Activated CD4-positive, alpha-beta T cell treated with anti-CD3 and anti-CD28 coated beads, Interleukin-2, amount 10 ng/mL, durations not matched to agents 7 days and 5 days (primary cell): Measurements from ENCODE around the gene TMEM213. TPM values are rescaled to one million over a fixed set of nuclear protein-coding genes. Genes with fewer than 3 reads are reported as not detected.

Experiments
- CTCF ChIA-PET: fragments of 350-600 bp; sonication (Branson Sonifier 250); formaldehyde crosslinking; loops from one replicate; lab custom pipeline; 2021; ENCODE audit warnings: antibody characterized with exemption; lab: Charles Lee
- POLR2A ChIA-PET: fragments of 350-600 bp; sonication (Branson Sonifier 250); formaldehyde crosslinking; loops from one replicate; lab custom pipeline; 2021; ENCODE audit warnings: antibody characterized with exemption; lab: Charles Lee
- DNase-seq: peaks from one replicate; pipeline ENCODE4 v3.0.0-alpha.2; 2020
- H3K27ac Mint-ChIP-seq: one replicate; pipeline ENCODE4 v1.8.0; 2021; ENCODE audit warnings: mild to moderate bottlenecking, moderate library complexity, mixed read lengths
- H3K27me3 Mint-ChIP-seq: one replicate; pipeline ENCODE4 v1.8.0; 2021; ENCODE audit warnings: mixed read lengths
- H3K36me3 Mint-ChIP-seq: one replicate; pipeline ENCODE4 v1.8.0; 2021; ENCODE audit warnings: low read depth, mixed read lengths
- H3K4me1 Mint-ChIP-seq: one replicate; pipeline ENCODE4 v1.8.0; 2021; ENCODE audit warnings: mixed read lengths
- H3K4me3 Mint-ChIP-seq: one replicate; pipeline ENCODE4 v1.8.0; 2021; ENCODE audit warnings: mild to moderate bottlenecking, moderate library complexity, mixed read lengths
- H3K9me3 Mint-ChIP-seq: one replicate; pipeline ENCODE4 v1.8.0; 2021; ENCODE audit warnings: mixed read lengths
- total RNA-seq, 2 experiments: library from RNA; stranded (reverse); gene quantifications; one replicate each; pipeline ENCODE4 v1.2.3, GENCODE V29; 2021

The TMEM213 gene
- total RNA-seq, 2 experiments from 2014 or later: not detected

GRCh38 chr7:138829335-138829734, 31.5 kb downstream of the TMEM213 start:
- DNase-seq: no peak
- H3K9me3 Mint-ChIP-seq: peaks cover 7% of the 10 kb centered on the region
- no peak overlapping the region for H3K4me3 Mint-ChIP-seq
- peaks cover 20% of the 10 kb centered on the region for H3K4me1 Mint-ChIP-seq
- ChIA-PET POLR2A (no interaction called here), CTCF (interaction anchor here (1.5 kb wide), 1 partner anchor 11 kb away, joined by 4 read pairs; no protein-coding TSS in a partner anchor)
- H3K36me3 Mint-ChIP-seq: no peaks in the 10 kb centered on the region
- H3K27ac Mint-ChIP-seq: no peak overlapping the region
- peaks cover 2% of the 10 kb centered on the region for H3K27me3 Mint-ChIP-seq

DNA sequence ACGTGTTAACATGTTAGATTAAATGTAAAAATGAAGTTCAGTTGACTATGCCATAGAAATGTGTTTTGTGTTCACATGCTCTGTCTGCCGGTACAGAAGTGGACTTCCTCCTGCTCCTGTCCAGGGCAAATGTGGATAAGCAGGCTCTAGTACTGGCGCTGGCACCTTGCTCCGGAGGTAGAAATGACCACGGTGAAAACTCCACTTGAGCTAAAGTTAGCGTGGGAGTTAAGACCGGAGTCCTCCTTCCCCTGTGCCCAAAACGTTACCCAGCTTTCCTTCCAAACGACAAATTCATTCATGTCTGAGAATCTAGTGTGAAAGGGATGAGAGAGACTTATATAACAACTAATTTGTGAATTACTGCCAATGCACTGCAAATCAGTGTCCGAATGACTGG, 35.2 kb downstream of the TMEM213 start:
- H3K36me3 Mint-ChIP-seq: no peaks in the 10 kb centered on the region
- peaks cover 2% of the 10 kb centered on the region for H3K27me3 Mint-ChIP-seq
- H3K4me1 Mint-ChIP-seq: peaks cover 10% of the 10 kb centered on the region
- H3K27ac Mint-ChIP-seq: no peak overlapping the region
- POLR2A ChIA-PET: no interaction called here
- no peaks in the 10 kb centered on the region for H3K9me3 Mint-ChIP-seq
- H3K4me3 Mint-ChIP-seq: no peak overlapping the region
- no peak for DNase-seq
- CTCF ChIA-PET: no interaction called here

- H3K36me3 Mint-ChIP-seq: no peaks in the 10 kb centered on the region
- ChIA-PET POLR2A (no interaction called here), CTCF (interaction anchor here (1.0 kb wide), 2 partner anchors 8 to 36 kb away, joined by 3 to 4 read pairs; no protein-coding TSS in a partner anchor)
- no peaks in the 10 kb centered on the region for H3K9me3 Mint-ChIP-seq
- DNase-seq: no peak
- H3K27ac Mint-ChIP-seq: no peak overlapping the region
- H3K4me3 Mint-ChIP-seq: no peak overlapping the region
- peaks cover 2% of the 10 kb centered on the region for H3K27me3 Mint-ChIP-seq
- H3K4me1 Mint-ChIP-seq: peaks cover 10% of the 10 kb centered on the region
Observed at GRCh38 chr7:138833596-138833995, 35.8 kb downstream of the TMEM213 start.

- H3K9me3 Mint-ChIP-seq: no peaks in the 10 kb centered on the region
- peaks cover 2% of the 10 kb centered on the region for H3K27me3 Mint-ChIP-seq
- POLR2A ChIA-PET: no interaction called here
- DNase-seq: no peak
- H3K27ac Mint-ChIP-seq: peak overlapping the region; percentile 19
- H3K4me3 Mint-ChIP-seq: no peak overlapping the region
- CTCF ChIA-PET: interaction anchor here (1.0 kb wide), 1 partner anchor 9 kb away, joined by 4 read pairs; no protein-coding TSS in a partner anchor
- H3K36me3 Mint-ChIP-seq: no peaks in the 10 kb centered on the region
- H3K4me1 Mint-ChIP-seq: peaks cover 10% of the 10 kb centered on the region
Observed at GRCh38 chr7:138834583-138834982, 36.8 kb downstream of the TMEM213 start.

DNA sequence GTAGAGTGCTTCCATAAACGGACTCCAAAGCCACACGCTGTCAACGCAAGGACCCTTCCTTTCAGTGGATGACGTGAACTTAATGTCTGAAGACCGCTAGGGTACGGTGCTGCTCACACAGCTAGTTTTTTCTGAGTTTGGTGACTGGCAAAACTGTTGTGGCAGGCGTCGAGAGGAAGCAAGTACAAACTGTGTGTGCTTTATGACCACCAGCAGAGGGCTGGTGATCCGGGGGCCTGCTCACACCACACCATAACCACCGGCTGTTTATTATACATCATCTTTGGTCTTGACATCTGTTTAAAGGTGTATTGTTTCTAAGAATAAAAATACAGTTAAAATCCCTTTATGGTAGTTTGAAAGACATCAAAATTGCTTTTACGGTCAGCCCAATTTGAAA, 37.3 kb downstream of the TMEM213 start:
- H3K9me3 Mint-ChIP-seq: no peaks in the 10 kb centered on the region
- ChIA-PET CTCF (no interaction called here), POLR2A (no interaction called here)
- no peak overlapping the region for H3K4me3 Mint-ChIP-seq
- H3K27me3 Mint-ChIP-seq: peaks cover 3% of the 10 kb centered on the region
- DNase-seq: no peak
- H3K4me1 Mint-ChIP-seq: peaks cover 10% of the 10 kb centered on the region
- H3K36me3 Mint-ChIP-seq: no peaks in the 10 kb centered on the region
- H3K27ac Mint-ChIP-seq: no peak overlapping the region

DNA sequence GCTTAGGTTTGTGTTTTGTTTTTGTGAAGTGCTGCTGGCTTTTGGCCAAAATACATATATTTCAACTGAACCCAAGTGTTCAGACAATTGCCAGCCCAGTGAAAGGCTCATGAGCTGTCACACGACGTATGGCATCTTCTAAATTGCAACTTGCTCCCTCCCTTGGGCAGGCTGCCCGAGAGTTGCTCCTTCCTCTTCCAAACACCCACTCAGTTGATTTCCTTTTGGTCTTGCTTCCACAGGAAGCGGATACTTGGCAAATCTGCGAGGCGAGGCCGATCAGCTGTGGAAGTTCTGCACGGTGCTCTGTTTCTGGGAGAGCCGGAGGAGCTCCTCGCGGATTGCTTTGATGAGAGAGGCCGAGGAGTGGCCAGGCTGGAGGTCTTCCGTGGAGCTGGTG, 39.8 kb downstream of the TMEM213 start:
- CTCF ChIA-PET: interaction anchor here (1.0 to 1.1 kb wide), 2 partner anchors 21 to 28 kb away, joined by 3 read pairs; no protein-coding TSS in a partner anchor
- Mint-ChIP-seq H3K4me1 (peaks cover 10% of the 10 kb centered on the region), H3K9me3 (no peaks in the 10 kb centered on the region), H3K4me3 (no peak overlapping the region), H3K27me3 (peaks cover 11% of the 10 kb centered on the region), H3K27ac (no peak overlapping the region), H3K36me3 (no peaks in the 10 kb centered on the region)
- POLR2A ChIA-PET: no interaction called here
- DNase-seq: no peak

- ChIA-PET POLR2A (no interaction called here), CTCF (interaction anchor here (1.0 to 1.1 kb wide), 2 partner anchors 21 to 28 kb away, joined by 3 read pairs; no protein-coding TSS in a partner anchor)
- H3K36me3 Mint-ChIP-seq: no peaks in the 10 kb centered on the region
- H3K4me1 Mint-ChIP-seq: peaks cover 10% of the 10 kb centered on the region
- no peak for DNase-seq
- no peak overlapping the region for H3K27ac Mint-ChIP-seq
- H3K9me3 Mint-ChIP-seq: no peaks in the 10 kb centered on the region
- H3K27me3 Mint-ChIP-seq: peaks cover 11% of the 10 kb centered on the region
- no peak overlapping the region for H3K4me3 Mint-ChIP-seq
Observed at GRCh38 chr7:138838166-138838565, 40.4 kb downstream of the TMEM213 start.

DNA sequence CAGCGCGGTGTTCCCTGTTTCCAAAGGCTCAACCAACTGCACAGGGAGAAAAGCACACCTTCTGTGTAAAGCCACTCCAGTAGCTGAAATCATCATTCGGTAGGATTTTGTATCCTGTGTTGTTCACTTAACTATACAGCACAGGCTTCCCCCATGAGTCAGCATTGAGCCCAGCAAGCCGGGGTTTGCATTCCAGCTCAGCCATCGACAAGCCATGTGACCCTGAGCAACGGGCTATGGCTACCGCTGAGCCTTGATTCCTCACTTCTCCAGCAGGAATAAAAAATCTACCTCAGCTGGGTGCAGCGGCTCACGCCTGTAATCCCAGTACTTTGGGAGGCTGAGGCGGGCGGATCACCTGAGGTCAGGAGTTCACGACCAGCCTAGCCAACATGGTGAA, 44.3 kb downstream of the TMEM213 start:
- H3K27me3 Mint-ChIP-seq: peaks cover 12% of the 10 kb centered on the region
- no peaks in the 10 kb centered on the region for H3K9me3 Mint-ChIP-seq
- H3K4me3 Mint-ChIP-seq: no peak overlapping the region
- no peaks in the 10 kb centered on the region for H3K36me3 Mint-ChIP-seq
- no peak overlapping the region for H3K27ac Mint-ChIP-seq
- CTCF ChIA-PET: no interaction called here
- POLR2A ChIA-PET: no interaction called here
- H3K4me1 Mint-ChIP-seq: no peaks in the 10 kb centered on the region
- no peak for DNase-seq

- no peak overlapping the region for H3K4me3 Mint-ChIP-seq
- DNase-seq: no peak
- ChIA-PET POLR2A (no interaction called here), CTCF (no interaction called here)
- H3K36me3 Mint-ChIP-seq: no peaks in the 10 kb centered on the region
- no peak overlapping the region for H3K27ac Mint-ChIP-seq
- H3K4me1 Mint-ChIP-seq: no peaks in the 10 kb centered on the region
- H3K9me3 Mint-ChIP-seq: no peaks in the 10 kb centered on the region
- peaks cover 20% of the 10 kb centered on the region for H3K27me3 Mint-ChIP-seq
Observed at GRCh38 chr7:138843632-138844580, 46.1 kb downstream of the TMEM213 start.

- CTCF ChIA-PET: no interaction called here
- peaks cover 14% of the 10 kb centered on the region for H3K27me3 Mint-ChIP-seq
- no peak overlapping the region for H3K4me3 Mint-ChIP-seq
- H3K27ac Mint-ChIP-seq: no peak overlapping the region
- H3K9me3 Mint-ChIP-seq: peaks cover 3% of the 10 kb centered on the region
- no peaks in the 10 kb centered on the region for H3K4me1 Mint-ChIP-seq
- H3K36me3 Mint-ChIP-seq: peaks cover 3% of the 10 kb centered on the region
- POLR2A ChIA-PET: no interaction called here
- no peak for DNase-seq
Observed at GRCh38 chr7:138845711-138846110, 47.9 kb downstream of the TMEM213 start.

GRCh38 chr7:138848056-138848980, 50.5 kb downstream of the TMEM213 start:
- Mint-ChIP-seq H3K4me3 (no peak overlapping the region), H3K9me3 (peaks cover 3% of the 10 kb centered on the region), H3K36me3 (peaks cover 3% of the 10 kb centered on the region), H3K27ac (no peak overlapping the region), H3K4me1 (no peaks in the 10 kb centered on the region), H3K27me3 (peaks cover 11% of the 10 kb centered on the region)
- no peak for DNase-seq
- ChIA-PET CTCF (interaction anchor here (1.3 kb wide), 1 partner anchor 22 kb away, joined by 3 read pairs; no protein-coding TSS in a partner anchor), POLR2A (no interaction called here)

GRCh38 chr7:138849701-138850100, 51.9 kb downstream of the TMEM213 start:
- DNase-seq: no peak
- ChIA-PET POLR2A (no interaction called here), CTCF (no interaction called here)
- no peak overlapping the region for H3K4me3 Mint-ChIP-seq
- H3K27ac Mint-ChIP-seq: no peak overlapping the region
- peaks cover 3% of the 10 kb centered on the region for H3K9me3 Mint-ChIP-seq
- H3K36me3 Mint-ChIP-seq: peaks cover 3% of the 10 kb centered on the region
- H3K4me1 Mint-ChIP-seq: no peaks in the 10 kb centered on the region
- H3K27me3 Mint-ChIP-seq: peaks cover 12% of the 10 kb centered on the region
